Neural cell (in vitro differentiated cells): ENCODE measurements around the gene EPS15. TPM values are rescaled to one million over a fixed set of nuclear protein-coding genes. Genes with fewer than 3 reads are reported as not detected.

ENCODE experiments used
- H2AFZ ChIP-seq: fragments of 200-600, 300-800 bp; sonication (generic), shearing (Covaris generic); 2 replicates; pipeline ENCODE4 v1.6.0; 2014; ENCODE audit warnings: low read depth, mild to moderate bottlenecking, antibody characterized with exemption, low read length, moderate library complexity
- H3F3A ChIP-seq: fragments of 200-600 bp; shearing (Covaris generic); 2 replicates; pipeline ENCODE4 v1.6.1; 2016; ENCODE audit warnings: mild to moderate bottlenecking, moderate library complexity, mixed read lengths, antibody characterized with exemption, low read length; ENCODE audit not compliant: insufficient read depth, poor library complexity, severe bottlenecking
- H3K27ac ChIP-seq: fragments of 200-600, 300-800 bp; sonication (generic), shearing (Covaris generic); 2 replicates; pipeline ENCODE4 v1.5.1; 2014; ENCODE audit warnings: mild to moderate bottlenecking, low read length, moderate library complexity
- H3K27me3 ChIP-seq: fragments of 300-800, 200-600 bp; sonication (generic), shearing (Covaris generic); 2 replicates; pipeline ENCODE4 v1.6.0; 2014; ENCODE audit warnings: mild to moderate bottlenecking, low read depth, low read length, moderate library complexity; ENCODE audit not compliant: insufficient read depth
- H3K36me3 ChIP-seq: fragments of 300-800, 200-600 bp; sonication (generic), shearing (Covaris generic); 2 replicates; pipeline ENCODE4 v1.5.1; 2014; ENCODE audit warnings: mild to moderate bottlenecking, antibody characterized with exemption, low read length, moderate library complexity; ENCODE audit not compliant: insufficient read depth
- H3K4me2 ChIP-seq: fragments of 300-800, 200-600 bp; sonication (generic), shearing (Covaris generic); 2 replicates; pipeline ENCODE4 v1.6.0; 2014; ENCODE audit warnings: mild to moderate bottlenecking, low read length
- H3K4me3 ChIP-seq: fragments of 300-800, 200-600 bp; sonication (generic), shearing (Covaris generic); 2 replicates; pipeline ENCODE4 v1.5.1; 2014; ENCODE audit warnings: mild to moderate bottlenecking, low read length, moderate library complexity
- H3K79me2 ChIP-seq: fragments of 200-600 bp; shearing (Covaris generic); replicated peaks from 2 replicates; pipeline ENCODE4 v1.6.0; 2014; ENCODE audit warnings: mild to moderate bottlenecking, low read length, moderate library complexity; ENCODE audit not compliant: insufficient read depth
- H3K9ac ChIP-seq: fragments of 300-800, 200-600 bp; sonication (generic), shearing (Covaris generic); 2 replicates; pipeline ENCODE4 v1.6.1; 2016; ENCODE audit warnings: mild to moderate bottlenecking, low read length, mixed read lengths
- H3K9me2 ChIP-seq: fragments of 200-600 bp; shearing (Covaris generic); 2 replicates; pipeline ENCODE4 v1.6.1; 2016; ENCODE audit warnings: mild to moderate bottlenecking, low read length, mixed read lengths; ENCODE audit not compliant: insufficient read depth
- H3K9me3 ChIP-seq: fragments of 200-600, 300-800 bp; sonication (generic), shearing (Covaris generic); 2 replicates; pipeline ENCODE4 v1.6.1; 2016; ENCODE audit warnings: mild to moderate bottlenecking, mixed run types, low read length, moderate library complexity, mixed read lengths
- H4K20me1 ChIP-seq: fragments of 200-600 bp; shearing (Covaris generic); 2 replicates; pipeline ENCODE4 v1.6.1; 2016; ENCODE audit warnings: mild to moderate bottlenecking, mixed run types; ENCODE audit not compliant: insufficient read depth
- EP300 ChIP-seq: fragments of 450-650 bp; conservative IDR thresholded peaks from 2 replicates; pipeline ENCODE4 v1.6.1; 2014; ENCODE audit warnings: antibody characterized with exemption, mild to moderate bottlenecking, moderate library complexity; ENCODE audit not compliant: poor library complexity, severe bottlenecking
- EZH2 ChIP-seq: fragments of 200-600, 300-800 bp; shearing (Covaris generic), sonication (generic); IDR thresholded peaks from 2 replicates; pipeline ENCODE4 v1.6.1; 2014; ENCODE audit warnings: antibody characterized with exemption, low read length, borderline replicate concordance, mild to moderate bottlenecking; ENCODE audit not compliant: insufficient read depth, poor library complexity, severe bottlenecking
- MXI1 ChIP-seq: fragments of 450-650 bp; conservative IDR thresholded peaks from 2 replicates; pipeline ENCODE4 v1.6.1; 2014; ENCODE audit warnings: antibody characterized with exemption, mild to moderate bottlenecking; ENCODE audit not compliant: poor library complexity, severe bottlenecking
- POLR2AphosphoS5 ChIP-seq: IDR thresholded peaks from 2 replicates; pipeline ENCODE4 v1.6.1; 2012
- RAD21 ChIP-seq: fragments of 450-650 bp; conservative IDR thresholded peaks from 2 replicates; pipeline ENCODE4 v1.6.1; 2014; ENCODE audit warnings: antibody characterized with exemption, mild to moderate bottlenecking, moderate library complexity
- SMC3 ChIP-seq: fragments of 450-650 bp; conservative IDR thresholded peaks from 2 replicates; pipeline ENCODE4 v1.6.1; 2014; ENCODE audit warnings: antibody characterized with exemption, mild to moderate bottlenecking, moderate library complexity; ENCODE audit not compliant: poor library complexity
- TAF1 ChIP-seq: IDR thresholded peaks from 2 replicates; pipeline ENCODE4 v1.6.1; 2012; ENCODE audit warnings: low read depth
- polyA plus RNA-seq: library from polyadenylated mRNA; depleted of rRNA; stranded (reverse); fragments of >200 nt; gene quantifications from 2 replicates; pipeline ENCODE4 v1.2.3, GENCODE V29; 2014
- TF ChIP-seq, protein P1 (sequence below): IDR thresholded peaks from 2 replicates; pipeline ENCODE4 v1.6.1; 2012; ENCODE audit warnings: borderline replicate concordance
- TF ChIP-seq, protein P2 (sequence below): fragments of 450-650 bp; IDR thresholded peaks from 2 replicates; pipeline ENCODE4 v1.5.1; 2014; ENCODE audit warnings: antibody characterized with exemption, mild to moderate bottlenecking, moderate library complexity; ENCODE audit not compliant: poor library complexity, severe bottlenecking

Gene EPS15
- polyA plus RNA-seq, 1 donor from 2014 or later, result 101 TPM

DNA sequence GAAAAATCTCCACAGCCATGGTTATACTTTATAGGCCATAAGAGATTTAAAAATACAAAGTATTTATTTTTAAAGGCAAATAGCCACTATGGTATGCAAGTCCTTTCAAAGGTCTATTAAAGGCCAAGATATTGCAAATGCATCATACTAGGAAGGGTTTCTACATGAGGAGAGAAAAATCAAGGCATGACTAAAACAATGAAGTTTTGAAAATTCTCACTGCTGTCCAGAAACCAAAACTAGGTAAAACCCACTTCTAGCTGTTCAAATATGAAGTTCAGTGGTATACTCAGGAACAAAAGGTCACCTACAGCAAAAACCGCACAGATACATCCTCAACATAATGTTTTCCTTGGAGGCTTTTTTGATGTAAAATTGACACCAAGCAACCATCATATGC lies 75.0 kb downstream of the EPS15 start:
- Histone ChIP-seq H3K9me3 (no peaks in the 10 kb centered on the region), H3K36me3 (no peaks in the 10 kb centered on the region), H3K9me2 (no peaks in the 10 kb centered on the region), H3K9ac (no peak overlapping the region), H3K27me3 (no peaks in the 10 kb centered on the region), H3K79me2 (no peaks in the 10 kb centered on the region), H4K20me1 (no peaks in the 10 kb centered on the region), H3F3A (no peaks in the 10 kb centered on the region), H2AFZ (no peak overlapping the region), H3K4me3 (no peak overlapping the region), H3K4me2 (no peak overlapping the region), H3K27ac (no peak overlapping the region)
- TF ChIP-seq EP300 (no peak), RAD21 (no peak), TAF1 (no peak), SMC3 (no peak), EZH2 (no peak), MXI1 (no peak), POLR2AphosphoS5 (no peak)
- TF ChIP-seq, protein P1, sequence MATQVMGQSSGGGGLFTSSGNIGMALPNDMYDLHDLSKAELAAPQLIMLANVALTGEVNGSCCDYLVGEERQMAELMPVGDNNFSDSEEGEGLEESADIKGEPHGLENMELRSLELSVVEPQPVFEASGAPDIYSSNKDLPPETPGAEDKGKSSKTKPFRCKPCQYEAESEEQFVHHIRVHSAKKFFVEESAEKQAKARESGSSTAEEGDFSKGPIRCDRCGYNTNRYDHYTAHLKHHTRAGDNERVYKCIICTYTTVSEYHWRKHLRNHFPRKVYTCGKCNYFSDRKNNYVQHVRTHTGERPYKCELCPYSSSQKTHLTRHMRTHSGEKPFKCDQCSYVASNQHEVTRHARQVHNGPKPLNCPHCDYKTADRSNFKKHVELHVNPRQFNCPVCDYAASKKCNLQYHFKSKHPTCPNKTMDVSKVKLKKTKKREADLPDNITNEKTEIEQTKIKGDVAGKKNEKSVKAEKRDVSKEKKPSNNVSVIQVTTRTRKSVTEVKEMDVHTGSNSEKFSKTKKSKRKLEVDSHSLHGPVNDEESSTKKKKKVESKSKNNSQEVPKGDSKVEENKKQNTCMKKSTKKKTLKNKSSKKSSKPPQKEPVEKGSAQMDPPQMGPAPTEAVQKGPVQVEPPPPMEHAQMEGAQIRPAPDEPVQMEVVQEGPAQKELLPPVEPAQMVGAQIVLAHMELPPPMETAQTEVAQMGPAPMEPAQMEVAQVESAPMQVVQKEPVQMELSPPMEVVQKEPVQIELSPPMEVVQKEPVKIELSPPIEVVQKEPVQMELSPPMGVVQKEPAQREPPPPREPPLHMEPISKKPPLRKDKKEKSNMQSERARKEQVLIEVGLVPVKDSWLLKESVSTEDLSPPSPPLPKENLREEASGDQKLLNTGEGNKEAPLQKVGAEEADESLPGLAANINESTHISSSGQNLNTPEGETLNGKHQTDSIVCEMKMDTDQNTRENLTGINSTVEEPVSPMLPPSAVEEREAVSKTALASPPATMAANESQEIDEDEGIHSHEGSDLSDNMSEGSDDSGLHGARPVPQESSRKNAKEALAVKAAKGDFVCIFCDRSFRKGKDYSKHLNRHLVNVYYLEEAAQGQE, result no peak
- TF ChIP-seq, protein P2, sequence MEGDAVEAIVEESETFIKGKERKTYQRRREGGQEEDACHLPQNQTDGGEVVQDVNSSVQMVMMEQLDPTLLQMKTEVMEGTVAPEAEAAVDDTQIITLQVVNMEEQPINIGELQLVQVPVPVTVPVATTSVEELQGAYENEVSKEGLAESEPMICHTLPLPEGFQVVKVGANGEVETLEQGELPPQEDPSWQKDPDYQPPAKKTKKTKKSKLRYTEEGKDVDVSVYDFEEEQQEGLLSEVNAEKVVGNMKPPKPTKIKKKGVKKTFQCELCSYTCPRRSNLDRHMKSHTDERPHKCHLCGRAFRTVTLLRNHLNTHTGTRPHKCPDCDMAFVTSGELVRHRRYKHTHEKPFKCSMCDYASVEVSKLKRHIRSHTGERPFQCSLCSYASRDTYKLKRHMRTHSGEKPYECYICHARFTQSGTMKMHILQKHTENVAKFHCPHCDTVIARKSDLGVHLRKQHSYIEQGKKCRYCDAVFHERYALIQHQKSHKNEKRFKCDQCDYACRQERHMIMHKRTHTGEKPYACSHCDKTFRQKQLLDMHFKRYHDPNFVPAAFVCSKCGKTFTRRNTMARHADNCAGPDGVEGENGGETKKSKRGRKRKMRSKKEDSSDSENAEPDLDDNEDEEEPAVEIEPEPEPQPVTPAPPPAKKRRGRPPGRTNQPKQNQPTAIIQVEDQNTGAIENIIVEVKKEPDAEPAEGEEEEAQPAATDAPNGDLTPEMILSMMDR, result no peak

DNA sequence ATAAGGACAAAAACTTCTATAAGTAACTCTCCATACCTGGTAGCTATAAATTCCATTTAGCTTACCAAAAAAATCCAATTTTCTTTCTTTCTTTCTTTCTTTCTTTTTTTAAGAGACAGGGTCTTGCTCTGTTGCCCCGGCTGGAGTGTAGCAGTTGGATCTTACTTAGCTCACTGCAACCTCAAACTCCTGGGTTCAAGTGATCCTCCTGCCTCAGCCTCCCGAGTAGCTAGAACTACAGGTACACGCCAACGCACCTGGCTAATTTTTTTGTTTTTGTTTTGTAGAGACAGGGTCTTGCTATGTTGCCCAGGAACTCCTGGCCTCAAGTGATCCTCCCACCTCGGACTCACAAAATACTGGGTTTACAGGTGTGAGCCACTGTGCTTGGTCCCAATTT lies 75.5 kb downstream of the EPS15 start:
- H4K20me1 ChIP-seq, result no peaks in the 10 kb centered on the region
- H3K9ac ChIP-seq, result no peak overlapping the region
- no peak overlapping the region for H3K27ac ChIP-seq
- H3F3A ChIP-seq, result no peaks in the 10 kb centered on the region
- H3K4me3 ChIP-seq, result no peak overlapping the region
- no peaks in the 10 kb centered on the region for H3K27me3 ChIP-seq
- H3K4me2 ChIP-seq, result no peak overlapping the region
- no peaks in the 10 kb centered on the region for H3K9me3 ChIP-seq
- no peak overlapping the region for H2AFZ ChIP-seq
- TF ChIP-seq SMC3, result no peak
- TF ChIP-seq MXI1, result no peak
- no peak for TF ChIP-seq POLR2AphosphoS5
- no peaks in the 10 kb centered on the region for H3K36me3 ChIP-seq
- H3K9me2 ChIP-seq, result no peaks in the 10 kb centered on the region
- H3K79me2 ChIP-seq, result no peaks in the 10 kb centered on the region

DNA sequence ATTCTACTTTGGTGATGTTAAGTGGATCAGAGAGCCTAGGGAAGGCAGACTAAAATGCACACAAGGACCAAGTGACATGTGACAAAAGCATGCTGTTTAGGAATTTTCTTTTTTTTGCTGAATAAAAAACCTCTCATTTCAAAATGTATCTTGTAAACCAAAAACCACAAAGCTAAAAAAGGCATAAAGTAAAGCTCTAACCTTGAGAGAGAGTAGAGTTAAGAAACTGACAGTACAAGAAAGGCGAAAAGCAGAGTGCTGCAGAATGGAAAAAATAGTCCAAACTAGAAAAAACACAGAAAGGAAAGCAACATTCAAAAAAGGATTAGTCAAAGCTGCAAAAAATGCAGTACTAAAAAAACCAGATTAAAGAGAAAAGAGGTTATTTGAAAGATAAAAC lies 76.5 kb downstream of the EPS15 start:
- H3K4me2 ChIP-seq, result no peak overlapping the region

More for the DNA sequence above, 76.5 kb downstream of the EPS15 start:
- H3K9ac ChIP-seq, result no peak overlapping the region
- TF ChIP-seq SMC3, result no peak
- TF ChIP-seq RAD21, result no peak
- no peak for TF ChIP-seq MXI1
- TF ChIP-seq, protein P1, result no peak
- TF ChIP-seq, protein P2, result no peak
- no peak for TF ChIP-seq EP300
- TF ChIP-seq TAF1, result no peak
- TF ChIP-seq POLR2AphosphoS5, result no peak
- no peaks in the 10 kb centered on the region for H3K36me3 ChIP-seq
- H3K4me3 ChIP-seq, result no peak overlapping the region
- H2AFZ ChIP-seq, result no peak overlapping the region
- H3K9me3 ChIP-seq, result no peaks in the 10 kb centered on the region
- no peaks in the 10 kb centered on the region for H3F3A ChIP-seq
- H3K9me2 ChIP-seq, result no peaks in the 10 kb centered on the region
- H3K79me2 ChIP-seq, result no peaks in the 10 kb centered on the region
- H3K27me3 ChIP-seq, result no peaks in the 10 kb centered on the region
- H4K20me1 ChIP-seq, result no peaks in the 10 kb centered on the region
- no peak overlapping the region for H3K27ac ChIP-seq
